H1 (cell line): ENCODE data around the gene SPPL2B. TPM values are rescaled to one million over a fixed set of nuclear protein-coding genes. Genes with fewer than 3 reads are reported as not detected.

ENCODE experiments used
- CEBPB ChIP-seq: IDR thresholded peaks from 2 replicates; pipeline ENCODE4 v1.6.1; 2012; ENCODE audit warnings: low read depth, low read length
- CREB1 ChIP-seq: IDR thresholded peaks from 2 replicates; pipeline ENCODE4 v1.6.1; 2012; ENCODE audit warnings: inconsistent platforms
- KDM1A ChIP-seq: fragments of 200-600, 300-600 bp; sonication (generic); IDR thresholded peaks from 2 replicates; pipeline ENCODE4 v1.7.1; 2016; ENCODE audit warnings: mild to moderate bottlenecking, low read length, borderline replicate concordance
- PHF8 ChIP-seq: fragments of 200-600 bp; sonication (generic); conservative IDR thresholded peaks from 2 replicates; pipeline ENCODE4 v1.7.1; 2012; ENCODE audit warnings: low read depth, mild to moderate bottlenecking, inconsistent platforms, low read length, moderate library complexity
- RAD21 ChIP-seq, 2 experiments: IDR thresholded peaks in 1 of 2; conservative IDR thresholded peaks in 1 of 2; 2 replicates each; pipeline ENCODE4 v1.6.1; 2011; ENCODE audit warnings: low read depth in 2 of 2, low read length in 2 of 2, improper control_type of control experiment in 1 of 2, inconsistent platforms in 1 of 2, mild to moderate bottlenecking in 1 of 2, moderate library complexity in 1 of 2
- RNF2 ChIP-seq: fragments of 200-900, 300-1000 bp; sonication (generic); IDR thresholded peaks from 2 replicates; pipeline ENCODE4 v1.7.1; 2016; ENCODE audit warnings: borderline replicate concordance, low read depth, mild to moderate bottlenecking, antibody characterized with exemption, low read length; ENCODE audit not compliant: poor library complexity, severe bottlenecking; ENCODE audit errors: missing control alignments
- SIRT6 ChIP-seq: IDR thresholded peaks from one replicate; pipeline ENCODE4 v1.7.1; 2012; ENCODE audit warnings: low read length, inconsistent platforms
- SP2 ChIP-seq: IDR thresholded peaks from 2 replicates; pipeline ENCODE4 v1.6.1; 2012; ENCODE audit warnings: mild to moderate bottlenecking, low read length, inconsistent platforms
- YY1 ChIP-seq: IDR thresholded peaks from 2 replicates; pipeline ENCODE4 v1.6.1; 2011; ENCODE audit warnings: low read depth, mild to moderate bottlenecking, low read length
- polyA plus RNA-seq, 7 experiments: library from polyadenylated mRNA; depleted of rRNA in 3 of 7; stranded (reverse) in 5 of 7; unstranded in 2 of 7; fragments of >200 nt in 5 of 7; fragments of 200-250 nt in 2 of 7; gene quantifications; 1 replicate in 5 of 7; 2 replicates in 1 of 7; 4 replicates in 1 of 7; pipeline versions ENCODE4 v1.2.1 to v1.2.3, GENCODE V29; 2011 to 2013; ENCODE audit warnings: missing spikeins in 2 of 7, mixed read lengths in 2 of 7
- total RNA-seq: library from RNA; stranded (reverse); fragmentation: NEBNext Ultra II Directional; extraction: Animal tissue kit (Norgen Biotek cat#: 25700); gene quantifications from 2 replicates; pipeline ENCODE4 v1.2.1, GENCODE V29; 2021

Gene SPPL2B
- total and polyA plus RNA-seq, 2 of the 8 experiments (the other 6 are each of a cell fraction or from before 2014, with no cell fraction given): 34.8 to 55.7 TPM

- no peak for TF ChIP-seq RAD21 (IDR thresholded peaks at IDR 0.05 in 1 of 2, conservative IDR thresholded peaks at IDR 0.05 in 1 of 2; ENCODE audit: low read depth in 2 of 2, low read length in 2 of 2)
- TF ChIP-seq YY1: no peak
- TF ChIP-seq CEBPB: no peak
- TF ChIP-seq SP2: no peak
- no peak for TF ChIP-seq RNF2
- no peak for TF ChIP-seq KDM1A
- TF ChIP-seq PHF8: no peak
- TF ChIP-seq SIRT6: no peak
- no peak for TF ChIP-seq CREB1
- TF ChIP-seq, all 59 proteins: peak for 0
Measured at GRCh38 chr19:2324220-2324948, 4.1 kb upstream of the SPPL2B start (continued).
